Astrocyte (in vitro differentiated cells and primary cell): ENCODE measurements around the gene TMEM129. TPM values are rescaled to one million over a fixed set of nuclear protein-coding genes. Genes with fewer than 3 reads are reported as not detected.

Experiments used
- DNase-seq: peaks from one replicate; pipeline ENCODE4 v3.0.0-alpha.2; 2010; ENCODE audit warnings: low read depth
- FAIRE-seq: peaks from 2 replicates; lab custom pipeline; 2011; peaks lifted over from hg19 to GRCh38; lab: Jason Lieb, UNC
- H2AFZ ChIP-seq: 2 replicates; pipeline ENCODE4 v1.6.0; 2012; ENCODE audit warnings: low read depth, low read length, inconsistent platforms
- H3K27ac ChIP-seq: 2 replicates; pipeline ENCODE4 v1.5.1; 2011; ENCODE audit warnings: low read depth, low read length, inconsistent platforms
- H3K27me3 ChIP-seq: 2 replicates; pipeline ENCODE4 v1.6.0; 2011; ENCODE audit warnings: low read length, inconsistent platforms; ENCODE audit not compliant: insufficient read depth
- H3K36me3 ChIP-seq: 2 replicates; pipeline ENCODE4 v1.5.1; 2011; ENCODE audit warnings: low read length, inconsistent platforms; ENCODE audit not compliant: insufficient read depth
- H3K4me1 ChIP-seq: 2 replicates; pipeline ENCODE4 v1.5.1; 2011; ENCODE audit warnings: low read length, inconsistent platforms; ENCODE audit not compliant: insufficient read depth
- H3K4me2 ChIP-seq: 2 replicates; pipeline ENCODE4 v1.6.0; 2012; ENCODE audit warnings: low read length, inconsistent platforms
- H3K4me3 ChIP-seq: 2 replicates; pipeline ENCODE4 v1.5.1; 2011; ENCODE audit warnings: low read depth, mild to moderate bottlenecking, low read length, inconsistent platforms; ENCODE audit not compliant: insufficient read depth
- H3K79me2 ChIP-seq: 2 replicates; pipeline ENCODE4 v1.6.0; 2012; ENCODE audit warnings: mild to moderate bottlenecking, low read length, inconsistent platforms; ENCODE audit not compliant: insufficient read depth
- H3K9ac ChIP-seq: 2 replicates; pipeline ENCODE4 v1.6.0; 2012; ENCODE audit warnings: mild to moderate bottlenecking, low read length, inconsistent platforms
- H3K9me3 ChIP-seq: 2 replicates; pipeline ENCODE4 v1.5.1; 2012; ENCODE audit warnings: low read depth, mild to moderate bottlenecking, low read length, inconsistent platforms; ENCODE audit not compliant: insufficient read depth
- H4K20me1 ChIP-seq: 2 replicates; pipeline ENCODE4 v1.6.0; 2012; ENCODE audit warnings: low read length, inconsistent platforms; ENCODE audit not compliant: insufficient read depth
- H3K27ac Mint-ChIP-seq: one replicate; pipeline ENCODE4 v1.8.0; 2021; ENCODE audit warnings: mild to moderate bottlenecking, mixed read lengths; ENCODE audit not compliant: unreplicated experiment
- H3K27me3 Mint-ChIP-seq: one replicate; pipeline ENCODE4 v1.8.0; 2021; ENCODE audit warnings: low read depth, mixed read lengths; ENCODE audit not compliant: unreplicated experiment
- H3K36me3 Mint-ChIP-seq: one replicate; pipeline ENCODE4 v1.8.0; 2021; ENCODE audit warnings: low read depth, mixed read lengths; ENCODE audit not compliant: unreplicated experiment
- H3K4me1 Mint-ChIP-seq: one replicate; pipeline ENCODE4 v1.8.0; 2021; ENCODE audit warnings: low read depth, mixed read lengths; ENCODE audit not compliant: unreplicated experiment
- H3K4me3 Mint-ChIP-seq: one replicate; pipeline ENCODE4 v1.8.0; 2021; ENCODE audit warnings: mild to moderate bottlenecking, moderate library complexity, mixed read lengths; ENCODE audit not compliant: unreplicated experiment
- H3K9me3 Mint-ChIP-seq: one replicate; pipeline ENCODE4 v1.8.0; 2021; ENCODE audit warnings: mild to moderate bottlenecking, mixed read lengths; ENCODE audit not compliant: unreplicated experiment
- EZH2 ChIP-seq: IDR thresholded peaks from 2 replicates; pipeline ENCODE4 v1.6.1; 2012; ENCODE audit warnings: mild to moderate bottlenecking, low read length, inconsistent platforms; ENCODE audit not compliant: insufficient read depth
- total RNA-seq: library from RNA; stranded (reverse); gene quantifications from 2 replicates; pipeline ENCODE4 v1.2.1, GENCODE V29; 2021
- TF ChIP-seq, protein P1 (sequence below): IDR thresholded peaks from 2 replicates; pipeline ENCODE4 v1.5.1; 2011; ENCODE audit warnings: low read depth, mild to moderate bottlenecking, inconsistent platforms, low read length, moderate library complexity; ENCODE audit not compliant: insufficient read depth

The TMEM129 gene
- total RNA-seq, 1 donor from 2014 or later: 26.8 TPM

GRCh38 chr4:1718095-1718850 lies 2.9 kb downstream of the TMEM129 start:
- H3K9me3 ChIP-seq: no peaks in the 10 kb centered on the region
- H3K27ac Mint-ChIP-seq: no peak overlapping the region
- peaks cover 16% of the 10 kb centered on the region for H3K4me1 Mint-ChIP-seq
- H3K36me3 ChIP-seq: no peaks in the 10 kb centered on the region
- no peaks in the 10 kb centered on the region for H3K27me3 Mint-ChIP-seq
- no peak overlapping the region for H3K4me2 ChIP-seq
- no peaks in the 10 kb centered on the region for H3K27me3 ChIP-seq
- H3K9me3 Mint-ChIP-seq: no peaks in the 10 kb centered on the region
- TF ChIP-seq, protein P1, sequence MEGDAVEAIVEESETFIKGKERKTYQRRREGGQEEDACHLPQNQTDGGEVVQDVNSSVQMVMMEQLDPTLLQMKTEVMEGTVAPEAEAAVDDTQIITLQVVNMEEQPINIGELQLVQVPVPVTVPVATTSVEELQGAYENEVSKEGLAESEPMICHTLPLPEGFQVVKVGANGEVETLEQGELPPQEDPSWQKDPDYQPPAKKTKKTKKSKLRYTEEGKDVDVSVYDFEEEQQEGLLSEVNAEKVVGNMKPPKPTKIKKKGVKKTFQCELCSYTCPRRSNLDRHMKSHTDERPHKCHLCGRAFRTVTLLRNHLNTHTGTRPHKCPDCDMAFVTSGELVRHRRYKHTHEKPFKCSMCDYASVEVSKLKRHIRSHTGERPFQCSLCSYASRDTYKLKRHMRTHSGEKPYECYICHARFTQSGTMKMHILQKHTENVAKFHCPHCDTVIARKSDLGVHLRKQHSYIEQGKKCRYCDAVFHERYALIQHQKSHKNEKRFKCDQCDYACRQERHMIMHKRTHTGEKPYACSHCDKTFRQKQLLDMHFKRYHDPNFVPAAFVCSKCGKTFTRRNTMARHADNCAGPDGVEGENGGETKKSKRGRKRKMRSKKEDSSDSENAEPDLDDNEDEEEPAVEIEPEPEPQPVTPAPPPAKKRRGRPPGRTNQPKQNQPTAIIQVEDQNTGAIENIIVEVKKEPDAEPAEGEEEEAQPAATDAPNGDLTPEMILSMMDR: no peak
- TF ChIP-seq EZH2: no peak
- no peak overlapping the region for H3K4me3 ChIP-seq
- peaks cover 2% of the 10 kb centered on the region for H3K36me3 Mint-ChIP-seq
- DNase-seq: no peak
- no peak overlapping the region for H2AFZ ChIP-seq
- peak overlapping the region; percentile 29 for H3K4me3 Mint-ChIP-seq
- no peak overlapping the region for H3K27ac ChIP-seq
- H3K4me1 ChIP-seq: peaks cover 25% of the 10 kb centered on the region
- FAIRE-seq: no peak
- peaks cover 43% of the 10 kb centered on the region for H4K20me1 ChIP-seq
- peaks cover 61% of the 10 kb centered on the region for H3K79me2 ChIP-seq
- no peak overlapping the region for H3K9ac ChIP-seq

GRCh38 chr4:1717129-1718094 lies 3.7 kb downstream of the TMEM129 start:
- H3K4me1 Mint-ChIP-seq: peaks cover 8% of the 10 kb centered on the region

More at GRCh38 chr4:1717129-1718094, 3.7 kb downstream of the TMEM129 start:
- Histone ChIP-seq H4K20me1 (peaks cover 34% of the 10 kb centered on the region), H3K4me3 (no peak overlapping the region), H3K27me3 (no peaks in the 10 kb centered on the region), H3K36me3 (no peaks in the 10 kb centered on the region), H3K9me3 (no peaks in the 10 kb centered on the region), H3K4me2 (no peak overlapping the region), H3K9ac (no peak overlapping the region), H3K27ac (no peak overlapping the region), H2AFZ (no peak overlapping the region), H3K4me1 (peaks cover 20% of the 10 kb centered on the region), H3K79me2 (peaks cover 59% of the 10 kb centered on the region)
- FAIRE-seq: no peak
- no peak for TF ChIP-seq EZH2
- TF ChIP-seq, protein P1: no peak
- H3K9me3 Mint-ChIP-seq: no peaks in the 10 kb centered on the region
- no peaks in the 10 kb centered on the region for H3K27me3 Mint-ChIP-seq
- H3K36me3 Mint-ChIP-seq: no peaks in the 10 kb centered on the region
- no peak for DNase-seq
- H3K4me3 Mint-ChIP-seq: no peak overlapping the region
- no peak overlapping the region for H3K27ac Mint-ChIP-seq
